GM23338 (cell line): ENCODE measurements around the gene MAST4. TPM values are rescaled to one million over a fixed set of nuclear protein-coding genes. Genes with fewer than 3 reads are reported as not detected.

Source experiments
- ATAC-seq: fragments of 200-7000 bp; cut with Tn5 transposase; 3 replicates; pipeline ENCODE4 v1.9.1; 2020
- DNase-seq: peaks from one replicate; pipeline ENCODE4 v3.0.0-alpha.2; 2015; ENCODE audit warnings: low spot score
- H2AFZ ChIP-seq: fragments of 200-600 bp; sonication (generic); 2 replicates; pipeline ENCODE4 v1.8.0; 2016; ENCODE audit warnings: antibody characterized with exemption, mild to moderate bottlenecking, moderate library complexity
- H3F3A ChIP-seq: fragments of 200-600 bp; sonication (generic); replicated peaks from 2 replicates; pipeline ENCODE4 v1.8.0; 2017; ENCODE audit warnings: antibody characterized with exemption, mixed run types, low read depth
- H3K27ac ChIP-seq: fragments of 200-600 bp; sonication (generic); 2 replicates; pipeline ENCODE4 v1.6.1; 2016; ENCODE audit warnings: low read depth
- H3K27me3 ChIP-seq: fragments of 200-600 bp; sonication (generic); 2 replicates; pipeline ENCODE4 v1.8.0; 2016; ENCODE audit warnings: mild to moderate bottlenecking, mixed run types, moderate library complexity; ENCODE audit not compliant: insufficient read depth
- H3K36me3 ChIP-seq: fragments of 200-600 bp; sonication (generic); 2 replicates; pipeline ENCODE4 v1.8.0; 2016; ENCODE audit warnings: mild to moderate bottlenecking; ENCODE audit not compliant: insufficient read depth
- H3K4me1 ChIP-seq: fragments of 200-600 bp; sonication (generic); 2 replicates; pipeline ENCODE4 v1.8.0; 2016; ENCODE audit warnings: mild to moderate bottlenecking, moderate library complexity; ENCODE audit not compliant: insufficient read depth
- H3K4me2 ChIP-seq: fragments of 200-600 bp; sonication (generic); 2 replicates; pipeline ENCODE4 v1.7.1; 2017; ENCODE audit warnings: mixed run types
- H3K4me3 ChIP-seq: fragments of 200-600 bp; sonication (generic); 2 replicates; pipeline ENCODE4 v1.6.1; 2016; ENCODE audit warnings: mixed run types
- H3K79me2 ChIP-seq: fragments of 200-600 bp; sonication (generic); replicated peaks from 2 replicates; pipeline ENCODE4 v1.8.0; 2017; ENCODE audit warnings: mild to moderate bottlenecking; ENCODE audit not compliant: insufficient read depth
- H3K9me2 ChIP-seq: fragments of 200-600 bp; sonication (generic); 2 replicates; pipeline ENCODE4 v1.8.0; 2017; ENCODE audit not compliant: insufficient read depth
- H4K20me1 ChIP-seq: fragments of 200-600 bp; sonication (generic); replicated peaks from 2 replicates; pipeline ENCODE4 v1.8.0; 2017; ENCODE audit warnings: mild to moderate bottlenecking; ENCODE audit not compliant: insufficient read depth
- H3K27ac Mint-ChIP-seq: 2 replicates; pipeline ENCODE4 v1.8.0; 2020; ENCODE audit warnings: inconsistent platforms, mild to moderate bottlenecking, moderate library complexity, mixed read lengths
- H3K27me3 Mint-ChIP-seq: 3 replicates; pipeline ENCODE4 v1.8.0; 2022; ENCODE audit warnings: low read depth, mild to moderate bottlenecking, moderate library complexity, mixed read lengths, inconsistent platforms; ENCODE audit not compliant: insufficient read depth, poor library complexity
- H3K36me3 Mint-ChIP-seq: 3 replicates; pipeline ENCODE4 v1.8.0; 2021; ENCODE audit warnings: low read depth, mild to moderate bottlenecking, inconsistent platforms, moderate library complexity, mixed read lengths
- H3K4me1 Mint-ChIP-seq: 3 replicates; pipeline ENCODE4 v1.8.0; 2020; ENCODE audit warnings: mild to moderate bottlenecking, inconsistent platforms, mixed read lengths
- H3K4me3 Mint-ChIP-seq: 3 replicates; pipeline ENCODE4 v1.8.0; 2021; ENCODE audit warnings: moderate library complexity, mild to moderate bottlenecking, inconsistent platforms, mixed read lengths
- H3K9me3 Mint-ChIP-seq: 3 replicates; pipeline ENCODE4 v1.8.0; 2020; ENCODE audit warnings: moderate library complexity, mild to moderate bottlenecking, inconsistent platforms, mixed read lengths
- CREB1 ChIP-seq: fragments of 250-450 bp; sonication (Bioruptor Pico); IDR thresholded peaks from 2 replicates; pipeline ENCODE4 v1.5.0; 2020; ENCODE audit warnings: low read depth, mild to moderate bottlenecking, moderate library complexity
- CTCF ChIP-seq, 2 experiments: fragments of 200-600 bp in 1 of 2; sonication (generic) in 1 of 2; conservative IDR thresholded peaks; 2 replicates each; pipeline versions ENCODE4 v1.5.1 to v1.6.1; 2016 to 2017; ENCODE audit warnings: antibody characterized with exemption in 2 of 2, low read depth in 2 of 2, mild to moderate bottlenecking in 2 of 2, moderate library complexity in 1 of 2
- ETS1 ChIP-seq: IDR thresholded peaks from 2 replicates; pipeline ENCODE4 v1.6.1; 2016; ENCODE audit warnings: antibody characterized with exemption
- EZH2 ChIP-seq: fragments of 200-600 bp; sonication (generic); IDR thresholded peaks from one replicate; pipeline ENCODE4 v1.8.0; 2017; ENCODE audit warnings: antibody characterized with exemption, mild to moderate bottlenecking, low read depth; ENCODE audit not compliant: unreplicated experiment
- EZH2phosphoT487 ChIP-seq: fragments of 200-600 bp; sonication (generic); IDR thresholded peaks from one replicate; pipeline ENCODE4 v1.8.1; 2018; ENCODE audit warnings: antibody characterized with exemption; ENCODE audit not compliant: unreplicated experiment
- JUNB ChIP-seq: IDR thresholded peaks from one replicate; pipeline ENCODE4 v1.6.1; 2016; ENCODE audit warnings: antibody characterized with exemption; ENCODE audit not compliant: unreplicated experiment
- NANOG ChIP-seq: IDR thresholded peaks from 2 replicates; pipeline ENCODE4 v1.6.1; 2016; ENCODE audit warnings: antibody characterized with exemption, borderline replicate concordance
- POLR2AphosphoS5 ChIP-seq: IDR thresholded peaks from 2 replicates; pipeline ENCODE4 v1.6.1; 2016; ENCODE audit warnings: antibody characterized with exemption, low read depth
- REST ChIP-seq: IDR thresholded peaks from one replicate; pipeline ENCODE4 v1.6.1; 2018; ENCODE audit warnings: antibody characterized with exemption; ENCODE audit not compliant: unreplicated experiment
- STAT1 ChIP-seq: IDR thresholded peaks from one replicate; pipeline ENCODE4 v1.6.1; 2016; ENCODE audit warnings: antibody characterized with exemption; ENCODE audit not compliant: unreplicated experiment
- ZNF114 ChIP-seq: fragments of 250-450 bp; sonication (Bioruptor Pico); IDR thresholded peaks from 2 replicates; pipeline ENCODE4 v1.5.0; 2020; ENCODE audit warnings: mild to moderate bottlenecking, moderate library complexity
- ZNF331 ChIP-seq: fragments of 250-450 bp; sonication (Bioruptor Pico); IDR thresholded peaks from 2 replicates; pipeline ENCODE4 v1.5.0; 2020; ENCODE audit warnings: low read depth, mild to moderate bottlenecking, moderate library complexity
- ZNF462 ChIP-seq: fragments of 250-450 bp; sonication (Bioruptor Pico); IDR thresholded peaks from 2 replicates; pipeline ENCODE4 v1.5.0; 2020; ENCODE audit warnings: mild to moderate bottlenecking, moderate library complexity
- polyA plus RNA-seq: library from polyadenylated mRNA; unstranded; fragments of >200 nt; fragmentation: Nextera tagmentation; extraction: Ambion mirVana; gene quantifications from 2 replicates; pipeline ENCODE4 v1.2.1, GENCODE V29; 2016
- total RNA-seq: library from RNA; depleted of rRNA; stranded (reverse); fragments of >200 nt; shearing (Covaris generic); gene quantifications from 2 replicates; pipeline ENCODE4 v1.2.3, GENCODE V29; 2014

Gene MAST4
- total and polyA plus RNA-seq, 2 experiments from 2014 or later = 3.6 to 8.5 TPM

GRCh38 chr5:67143549-67143948 is 547.4 kb downstream of the MAST4 start:
- Histone ChIP-seq H3F3A (no peaks in the 10 kb centered on the region), H3K4me1 (no peaks in the 10 kb centered on the region), H3K27me3 (no peaks in the 10 kb centered on the region), H3K79me2 (no peaks in the 10 kb centered on the region), H3K4me3 (no peak overlapping the region), H2AFZ (no peak overlapping the region), H3K9me2 (no peaks in the 10 kb centered on the region), H4K20me1 (no peaks in the 10 kb centered on the region), H3K4me2 (no peak overlapping the region), H3K36me3 (no peaks in the 10 kb centered on the region), H3K27ac (no peak overlapping the region)
- ATAC-seq (no peak), DNase-seq (no peak)
- Mint-ChIP-seq H3K36me3 (no peaks in the 10 kb centered on the region), H3K9me3 (no peaks in the 10 kb centered on the region), H3K27me3 (no peaks in the 10 kb centered on the region), H3K27ac (no peak overlapping the region), H3K4me1 (no peaks in the 10 kb centered on the region), H3K4me3 (no peak overlapping the region)
- no peak for TF ChIP-seq REST
- no peak for TF ChIP-seq EZH2phosphoT487
- no peak for TF ChIP-seq CTCF (conservative IDR thresholded peaks at IDR 0.05; ENCODE audit: low read depth in 2 of 2)
- no peak for TF ChIP-seq JUNB
- no peak for TF ChIP-seq ZNF114
- TF ChIP-seq NANOG = no peak
- no peak for TF ChIP-seq POLR2AphosphoS5
- no peak for TF ChIP-seq EZH2
- no peak for TF ChIP-seq ETS1
- no peak for TF ChIP-seq STAT1
- TF ChIP-seq ZNF462 (CRISPR knock-in tag) = no peak
- TF ChIP-seq ZNF331 (CRISPR knock-in tag) = no peak
- no peak for TF ChIP-seq CREB1 (CRISPR knock-in tag)
